Thymus (tissue), 11 donors: ENCODE measurements around the gene NKX6-2. TPM values are rescaled to one million over a fixed set of nuclear protein-coding genes. Genes with fewer than 3 reads are reported as not detected.

Experiments
- DNase-seq, 9 donors: peaks; one replicate each; pipeline ENCODE4 v3.0.0-alpha.2; 2013; ENCODE audit warnings: low spot score in 9 of 9, low read depth in 6 of 9, missing footprints in 1 of 9
- H3K27ac ChIP-seq, 2 donors: one replicate each; pipeline ENCODE4 v1.5.1; 2013; ENCODE audit warnings: control low read depth in 1 of 2, low read depth in 1 of 2, low read length in 1 of 2, mild to moderate bottlenecking in 1 of 2, moderate library complexity in 1 of 2
- H3K27me3 ChIP-seq, 2 donors: one replicate each; pipeline ENCODE4 v1.5.1; 2013; ENCODE audit warnings: low read length in 1 of 2; ENCODE audit not compliant: control insufficient read depth in 2 of 2, insufficient read depth in 1 of 2
- H3K36me3 ChIP-seq, 2 donors: one replicate each; pipeline ENCODE4 v1.5.1; 2013; ENCODE audit warnings: low read length in 1 of 2, mild to moderate bottlenecking in 1 of 2, moderate library complexity in 1 of 2; ENCODE audit not compliant: control insufficient read depth in 2 of 2, insufficient read depth in 2 of 2
- H3K4me1 ChIP-seq, 2 donors: one replicate each; pipeline ENCODE4 v1.5.1; 2013; ENCODE audit warnings: low read length in 2 of 2; ENCODE audit not compliant: control insufficient read depth in 2 of 2, insufficient read depth in 2 of 2
- H3K4me3 ChIP-seq, 2 donors: one replicate each; pipeline ENCODE4 v1.5.1; 2013; ENCODE audit warnings: low read length in 2 of 2, control low read depth in 1 of 2, mild to moderate bottlenecking in 1 of 2
- H3K9me3 ChIP-seq, 2 donors: one replicate each; pipeline ENCODE4 v1.5.1; 2013; ENCODE audit warnings: low read length in 1 of 2, mild to moderate bottlenecking in 1 of 2; ENCODE audit not compliant: control insufficient read depth in 2 of 2, insufficient read depth in 1 of 2
- WGBS: extraction: QIAGEN DNeasy Blood & Tissue Kit; methylation state at CpG from one replicate; pipeline ENCODE4 v1.1.7; 2013; 5-methylcytosine and 5-hydroxymethylcytosine counted together
- polyA plus RNA-seq: library from polyadenylated mRNA; stranded (reverse); fragments of 200-250 nt; gene quantifications from one replicate; pipeline ENCODE4 v1.2.3, GENCODE V29; 2013
- total RNA-seq: library from RNA; stranded (reverse); fragments of 120-200 nt; gene quantifications from one replicate; pipeline ENCODE4 v1.2.4, GENCODE V29; 2013
- donor health status: healthy.

Gene NKX6-2
- total and polyA plus RNA-seq, 2 donors, result 0.09 to 0.16 TPM

- peaks cover 76 to 89% of the 10 kb centered on the region in 2 donors for H3K27me3 ChIP-seq
- no peak overlapping the region for H3K27ac ChIP-seq
- H3K9me3 ChIP-seq, result peaks cover 0 to 4% of the 10 kb centered on the region in 2 donors
- H3K36me3 ChIP-seq, result no peaks in the 10 kb centered on the region
- no peaks in the 10 kb centered on the region for H3K4me1 ChIP-seq
- WGBS, result 5% methylated on average over 80 of the region's 80 CpGs
- H3K4me3 ChIP-seq, result no peak overlapping the region
- no peak for DNase-seq
Measured at GRCh38 chr10:132786884-132787494, 1.0 kb upstream of the NKX6-2 start.

GRCh38 chr10:132786476-132786883 lies 533 bp upstream of the NKX6-2 start:
- 9% methylated on average over 58 of the region's 58 CpGs for WGBS
- no peak for DNase-seq
- H3K36me3 ChIP-seq, result peaks cover 0 to 4% of the 10 kb centered on the region in 2 donors
- H3K4me3 ChIP-seq, result no peak overlapping the region
- no peaks in the 10 kb centered on the region for H3K4me1 ChIP-seq
- peaks cover 0 to 4% of the 10 kb centered on the region in 2 donors for H3K9me3 ChIP-seq
- H3K27ac ChIP-seq, result no peak overlapping the region
- H3K27me3 ChIP-seq, result peaks cover 76 to 91% of the 10 kb centered on the region in 2 donors

GRCh38 chr10:132784866-132785722 lies 853 bp downstream of the NKX6-2 start:
- H3K4me3 ChIP-seq, result no peak overlapping the region
- H3K27me3 ChIP-seq, result peaks cover 70 to 77% of the 10 kb centered on the region in 2 donors
- no peak overlapping the region for H3K27ac ChIP-seq
- H3K9me3 ChIP-seq, result peaks cover 0 to 5% of the 10 kb centered on the region in 2 donors
- DNase-seq, result no peak
- no peaks in the 10 kb centered on the region for H3K4me1 ChIP-seq
- peaks cover 0 to 4% of the 10 kb centered on the region in 2 donors for H3K36me3 ChIP-seq
- WGBS, result 11% methylated on average over 111 of the region's 111 CpGs

GRCh38 chr10:132783940-132784865 lies 1.7 kb downstream of the NKX6-2 start:
- no peak overlapping the region for H3K4me3 ChIP-seq
- H3K36me3 ChIP-seq, result peaks cover 0 to 9% of the 10 kb centered on the region in 2 donors
- H3K9me3 ChIP-seq, result peaks cover 0 to 5% of the 10 kb centered on the region in 2 donors
- peaks cover 0 to 2% of the 10 kb centered on the region in 2 donors for H3K4me1 ChIP-seq
- no peak overlapping the region for H3K27ac ChIP-seq
- peaks cover 61 to 68% of the 10 kb centered on the region in 2 donors for H3K27me3 ChIP-seq
- WGBS, result 15% methylated on average over 106 of the region's 106 CpGs
- DNase-seq, result no peak

- WGBS, result 89% methylated on average over 30 of the region's 30 CpGs
- Histone ChIP-seq H3K4me1 (peaks cover 0 to 2% of the 10 kb centered on the region in 2 donors), H3K4me3 (no peak overlapping the region), H3K36me3 (peaks cover 0 to 9% of the 10 kb centered on the region in 2 donors), H3K27ac (no peak overlapping the region), H3K27me3 (peaks cover 52 to 60% of the 10 kb centered on the region in 2 donors), H3K9me3 (peaks cover 0 to 5% of the 10 kb centered on the region in 2 donors)
- DNase-seq, result no peak
Measured at GRCh38 chr10:132783165-132783939, 2.6 kb downstream of the NKX6-2 start.

- Histone ChIP-seq H3K27me3 (peaks cover 34 to 42% of the 10 kb centered on the region in 2 donors), H3K27ac (no peak overlapping the region), H3K36me3 (peaks cover 0 to 13% of the 10 kb centered on the region in 2 donors), H3K4me3 (no peak overlapping the region), H3K9me3 (peaks cover 0 to 5% of the 10 kb centered on the region in 2 donors), H3K4me1 (peaks cover 0 to 2% of the 10 kb centered on the region in 2 donors)
- WGBS, result 98% methylated on average over 20 of the region's 20 CpGs
- DNase-seq, result no peak
Measured at GRCh38 chr10:132781556-132781955, 4.4 kb downstream of the NKX6-2 start.

GRCh38 chr10:132780356-132780755 lies 5.6 kb downstream of the NKX6-2 start:
- no peak for DNase-seq
- whole genome bisulfite sequencing, result 96% methylated on average over 12 of the region's 12 CpGs

More at GRCh38 chr10:132780356-132780755, 5.6 kb downstream of the NKX6-2 start:
- H3K27ac ChIP-seq, result no peak overlapping the region
- H3K36me3 ChIP-seq, result peaks cover 0 to 13% of the 10 kb centered on the region in 2 donors
- H3K9me3 ChIP-seq, result peaks cover 0 to 5% of the 10 kb centered on the region in 2 donors
- H3K4me3 ChIP-seq, result no peak overlapping the region
- H3K27me3 ChIP-seq, result peaks cover 24 to 35% of the 10 kb centered on the region in 2 donors
- peaks cover 0 to 2% of the 10 kb centered on the region in 2 donors for H3K4me1 ChIP-seq
